IMR-90 (cell line): ENCODE results near the gene DHRSX.

Experiments used
- CEBPB ChIP-seq: IDR thresholded peaks from 2 replicates; pipeline ENCODE4 v1.6.1; 2012; ENCODE audit warnings: low read depth, low read length, improper control_type of control experiment
- CTCF ChIP-seq: conservative IDR thresholded peaks from 2 replicates; pipeline ENCODE4 v1.5.1; 2012; ENCODE audit warnings: mild to moderate bottlenecking, low read depth, low read length, improper control_type of control experiment
- ELK1 ChIP-seq: fragments of 150-350 bp; IDR thresholded peaks from 2 replicates; pipeline ENCODE4 v1.6.1; 2016; ENCODE audit warnings: low read depth, mild to moderate bottlenecking, low read length, moderate library complexity, borderline replicate concordance
- FOS ChIP-seq: fragments of 150-350 bp; IDR thresholded peaks from 2 replicates; pipeline ENCODE4 v1.6.1; 2016; ENCODE audit warnings: low read depth, low read length
- MAZ ChIP-seq: IDR thresholded peaks from 2 replicates; pipeline ENCODE4 v1.6.1; 2012; ENCODE audit warnings: low read depth, mild to moderate bottlenecking, low read length, improper control_type of control experiment, moderate library complexity, borderline replicate concordance
- MXI1 ChIP-seq: IDR thresholded peaks from 2 replicates; pipeline ENCODE4 v1.6.1; 2012; ENCODE audit warnings: low read depth, mild to moderate bottlenecking, low read length, moderate library complexity, borderline replicate concordance
- POLR2A ChIP-seq: IDR thresholded peaks from 2 replicates; pipeline ENCODE4 v1.6.1; 2012; ENCODE audit warnings: mild to moderate bottlenecking, low read depth, low read length
- RFX5 ChIP-seq: IDR thresholded peaks from 2 replicates; pipeline ENCODE4 v1.8.0; 2012; ENCODE audit warnings: low read depth, mild to moderate bottlenecking, low read length, moderate library complexity
- SMC3 ChIP-seq: fragments of 150-350 bp; IDR thresholded peaks from 2 replicates; pipeline ENCODE4 v1.6.1; 2016; ENCODE audit warnings: low read depth, mild to moderate bottlenecking, antibody characterized with exemption, low read length, moderate library complexity
- USF2 ChIP-seq: fragments of 150-350 bp; IDR thresholded peaks from 2 replicates; pipeline ENCODE4 v1.6.1; 2017; ENCODE audit warnings: mild to moderate bottlenecking, antibody characterized with exemption, low read length, low read depth

GRCh38 chrX:2237976-2238375 lies 262.8 kb downstream of the DHRSX start:
- TF ChIP-seq CTCF (no peak), RFX5 (no peak), MAZ (no peak), SMC3 (no peak), POLR2A (no peak), CEBPB (no peak), FOS (no peak), MXI1 (no peak), ELK1 (no peak), USF2 (no peak)
